ENCODE data around the gene SATB1.

DNA sequence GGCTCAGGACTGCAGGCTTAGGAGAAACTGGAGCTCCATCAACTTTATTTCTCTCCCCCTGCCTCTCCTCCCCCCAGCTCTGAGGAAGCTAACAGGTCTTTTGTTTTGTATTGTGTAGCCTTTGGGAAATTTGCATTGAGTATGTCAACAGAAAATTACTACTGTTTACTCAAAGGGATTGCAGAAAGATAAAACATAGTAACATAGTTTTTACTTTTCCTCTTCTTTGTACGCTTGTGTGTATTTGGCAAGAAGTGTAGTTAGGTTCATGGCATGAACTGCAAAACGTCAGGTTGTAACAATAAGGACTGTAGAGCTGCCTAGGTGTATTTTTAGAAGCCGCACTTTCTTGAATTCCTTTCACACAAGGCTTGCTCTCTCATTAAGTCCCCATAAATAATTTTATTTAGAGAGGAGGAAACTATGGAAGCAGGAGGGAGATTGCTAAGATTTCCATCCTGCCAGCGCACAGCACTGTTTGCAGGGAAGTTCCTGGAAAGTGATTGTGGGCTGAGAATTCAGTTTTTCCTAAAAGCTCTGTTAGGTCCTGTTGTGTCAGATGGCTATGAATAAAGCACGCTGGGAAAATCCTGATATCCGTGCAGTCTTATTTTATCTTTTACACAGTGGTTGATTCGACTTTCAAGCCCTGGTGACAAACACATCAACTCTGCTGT is 21.1 kb upstream of the SATB1 start:
- TF ChIP-seq, protein P1, sequence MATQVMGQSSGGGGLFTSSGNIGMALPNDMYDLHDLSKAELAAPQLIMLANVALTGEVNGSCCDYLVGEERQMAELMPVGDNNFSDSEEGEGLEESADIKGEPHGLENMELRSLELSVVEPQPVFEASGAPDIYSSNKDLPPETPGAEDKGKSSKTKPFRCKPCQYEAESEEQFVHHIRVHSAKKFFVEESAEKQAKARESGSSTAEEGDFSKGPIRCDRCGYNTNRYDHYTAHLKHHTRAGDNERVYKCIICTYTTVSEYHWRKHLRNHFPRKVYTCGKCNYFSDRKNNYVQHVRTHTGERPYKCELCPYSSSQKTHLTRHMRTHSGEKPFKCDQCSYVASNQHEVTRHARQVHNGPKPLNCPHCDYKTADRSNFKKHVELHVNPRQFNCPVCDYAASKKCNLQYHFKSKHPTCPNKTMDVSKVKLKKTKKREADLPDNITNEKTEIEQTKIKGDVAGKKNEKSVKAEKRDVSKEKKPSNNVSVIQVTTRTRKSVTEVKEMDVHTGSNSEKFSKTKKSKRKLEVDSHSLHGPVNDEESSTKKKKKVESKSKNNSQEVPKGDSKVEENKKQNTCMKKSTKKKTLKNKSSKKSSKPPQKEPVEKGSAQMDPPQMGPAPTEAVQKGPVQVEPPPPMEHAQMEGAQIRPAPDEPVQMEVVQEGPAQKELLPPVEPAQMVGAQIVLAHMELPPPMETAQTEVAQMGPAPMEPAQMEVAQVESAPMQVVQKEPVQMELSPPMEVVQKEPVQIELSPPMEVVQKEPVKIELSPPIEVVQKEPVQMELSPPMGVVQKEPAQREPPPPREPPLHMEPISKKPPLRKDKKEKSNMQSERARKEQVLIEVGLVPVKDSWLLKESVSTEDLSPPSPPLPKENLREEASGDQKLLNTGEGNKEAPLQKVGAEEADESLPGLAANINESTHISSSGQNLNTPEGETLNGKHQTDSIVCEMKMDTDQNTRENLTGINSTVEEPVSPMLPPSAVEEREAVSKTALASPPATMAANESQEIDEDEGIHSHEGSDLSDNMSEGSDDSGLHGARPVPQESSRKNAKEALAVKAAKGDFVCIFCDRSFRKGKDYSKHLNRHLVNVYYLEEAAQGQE (IDR thresholded peaks at IDR 0.05; ENCODE audit: borderline replicate concordance): no peak
- TF ChIP-seq, protein P2, sequence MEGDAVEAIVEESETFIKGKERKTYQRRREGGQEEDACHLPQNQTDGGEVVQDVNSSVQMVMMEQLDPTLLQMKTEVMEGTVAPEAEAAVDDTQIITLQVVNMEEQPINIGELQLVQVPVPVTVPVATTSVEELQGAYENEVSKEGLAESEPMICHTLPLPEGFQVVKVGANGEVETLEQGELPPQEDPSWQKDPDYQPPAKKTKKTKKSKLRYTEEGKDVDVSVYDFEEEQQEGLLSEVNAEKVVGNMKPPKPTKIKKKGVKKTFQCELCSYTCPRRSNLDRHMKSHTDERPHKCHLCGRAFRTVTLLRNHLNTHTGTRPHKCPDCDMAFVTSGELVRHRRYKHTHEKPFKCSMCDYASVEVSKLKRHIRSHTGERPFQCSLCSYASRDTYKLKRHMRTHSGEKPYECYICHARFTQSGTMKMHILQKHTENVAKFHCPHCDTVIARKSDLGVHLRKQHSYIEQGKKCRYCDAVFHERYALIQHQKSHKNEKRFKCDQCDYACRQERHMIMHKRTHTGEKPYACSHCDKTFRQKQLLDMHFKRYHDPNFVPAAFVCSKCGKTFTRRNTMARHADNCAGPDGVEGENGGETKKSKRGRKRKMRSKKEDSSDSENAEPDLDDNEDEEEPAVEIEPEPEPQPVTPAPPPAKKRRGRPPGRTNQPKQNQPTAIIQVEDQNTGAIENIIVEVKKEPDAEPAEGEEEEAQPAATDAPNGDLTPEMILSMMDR (IDR thresholded peaks at IDR 0.05; ENCODE audit: poor library complexity, severe bottlenecking): no peak
- TF ChIP-seq EP300 (conservative IDR thresholded peaks at IDR 0.05; ENCODE audit: poor library complexity, severe bottlenecking) (no peak), POLR2AphosphoS5 (IDR thresholded peaks at IDR 0.05) (no peak), EZH2 (IDR thresholded peaks at IDR 0.05; ENCODE audit: borderline replicate concordance, insufficient read depth, low read length, poor library complexity, severe bottlenecking) (no peak), RAD21 (conservative IDR thresholded peaks at IDR 0.05) (no peak), TAF1 (IDR thresholded peaks at IDR 0.05; ENCODE audit: low read depth) (no peak), SMC3 (conservative IDR thresholded peaks at IDR 0.05; ENCODE audit: poor library complexity) (no peak)
